Spleen (tissue), 13 donors: ENCODE measurements around the gene GTF3C5. TPM values are rescaled to one million over a fixed set of nuclear protein-coding genes. Genes with fewer than 3 reads are reported as not detected.

ENCODE experiments used
- DNase-seq: peaks from one replicate; pipeline ENCODE4 v3.0.0-alpha.2; 2020
- H3K27ac ChIP-seq, 8 donors: fragments of 200-600 bp; sonication (generic) in 7 of 8; 1 replicate in 4 of 8; 2 replicates in 4 of 8; pipeline versions ENCODE4 v1.5.0 to v1.8.0; 2016 to 2021; ENCODE audit warnings: inconsistent platforms in 4 of 8, mild to moderate bottlenecking in 4 of 8, moderate library complexity in 1 of 8
- H3K27me3 ChIP-seq, 7 donors: fragments of 200-600 bp; sonication (generic) in 6 of 7; replicated peaks in 1 of 7; 1 replicate in 4 of 7; 2 replicates in 3 of 7; pipeline versions ENCODE4 v1.5.0 to v1.8.0; 2016 to 2021; ENCODE audit warnings: inconsistent platforms in 3 of 7, mild to moderate bottlenecking in 1 of 7
- H3K36me3 ChIP-seq, 6 donors: fragments of 200-600 bp; sonication (generic) in 5 of 6; 1 replicate in 4 of 6; 2 replicates in 2 of 6; pipeline versions ENCODE4 v1.5.0 to v1.8.0; 2016 to 2021; ENCODE audit warnings: inconsistent platforms in 2 of 6
- H3K4me1 ChIP-seq, 6 donors: fragments of 200-600 bp; sonication (generic) in 5 of 6; 1 replicate in 3 of 6; 2 replicates in 3 of 6; pipeline versions ENCODE4 v1.5.0 to v1.8.0; 2016 to 2021; ENCODE audit warnings: inconsistent platforms in 3 of 6
- H3K4me3 ChIP-seq, 8 donors: fragments of 200-600 bp; sonication (generic) in 7 of 8; 1 replicate in 4 of 8; 2 replicates in 4 of 8; pipeline versions ENCODE4 v1.5.0 to v1.8.0; 2016 to 2021; ENCODE audit warnings: inconsistent platforms in 4 of 8, mild to moderate bottlenecking in 4 of 8, moderate library complexity in 2 of 8
- H3K9me3 ChIP-seq, 8 donors: fragments of 200-600 bp; sonication (generic) in 7 of 8; 1 replicate in 4 of 8; 2 replicates in 4 of 8; pipeline versions ENCODE4 v1.5.0 to v1.8.0; 2016 to 2021; ENCODE audit warnings: inconsistent platforms in 4 of 8
- CTCF ChIP-seq, 11 experiments: fragments of 200-600 bp in 7 of 11; fragments of 450-650 bp in 4 of 11; sonication (generic) in 4 of 11; IDR thresholded peaks in 8 of 11; conservative IDR thresholded peaks in 3 of 11; 1 replicate in 7 of 11; 2 replicates in 4 of 11; pipeline versions ENCODE4 v1.4.0 to v1.8.0; 2016 to 2021; ENCODE audit warnings: antibody characterized with exemption in 11 of 11, inconsistent platforms in 4 of 11, mild to moderate bottlenecking in 1 of 11
- POLR2A ChIP-seq, 3 donors: fragments of 450-650 bp; IDR thresholded peaks; one replicate each; pipeline ENCODE4 v1.5.1; 2017; ENCODE audit warnings: antibody characterized with exemption in 3 of 3, mild to moderate bottlenecking in 1 of 3
- POLR2AphosphoS5 ChIP-seq, 3 donors: sonication (generic); formaldehyde crosslinking; IDR thresholded peaks; one replicate each; pipeline ENCODE4 v1.5.1; 2017; ENCODE audit warnings: antibody characterized with exemption in 3 of 3
- WGBS, 5 donors: extraction: QIAGEN DNeasy Blood & Tissue Kit in 3 of 5; methylation state at CpG; one replicate each; pipeline versions ENCODE4 v1.1.5 to v1.1.7; 2013 to 2018; 5-methylcytosine and 5-hydroxymethylcytosine counted together
- intact Hi-C: fragments of 100-400 bp; cut with DNase I; formaldehyde crosslinking; loops from one replicate; pipeline ENCODE4 v1.15.0; 2023; ENCODE audit warnings: low total_unique reads
- long read RNA-seq, 2 donors: transcript quantifications; one replicate each; lab custom pipeline, GENCODE V29; 2026
- polyA plus RNA-seq, 3 donors: library from polyadenylated mRNA; stranded (reverse); fragments of 200-250 nt; gene quantifications; one replicate each; pipeline ENCODE4 v1.2.1, GENCODE V29; 2013
- total RNA-seq, 7 donors: library from RNA; depleted of rRNA in 3 of 7; stranded (reverse); fragments of >200 nt in 3 of 7; fragmentation: NEBNext Ultra II Directional in 4 of 7; extraction: Animal tissue kit (Norgen Biotek cat#: 25700) in 4 of 7; gene quantifications; one replicate each; pipeline versions ENCODE4 v1.1.0 to v1.2.1, GENCODE V29; 2016 to 2021
- donor health status: healthy with polysubstance abuse.
- donor health status: DM: no; HTN: no; CAD: no; lungs with moderate emphysema.
- donor health status: DM: no; HTN: no; CAD: no.
- donor health status: Bipolar disorder and iron deficiency.
- donor health status: healthy.
- donor health status: DM: no; HTN: no; CAD: no.
- donor health status: DM: yes; HTN: yes; CAD: no.

GTF3C5 gene
- total RNA-seq: 10 to 100 TPM; 40.5 to 64.4 (median 47.6) TPM
- 10 to 100 TPM; 34.9 to 52.5 (median 44.4) TPM for polyA plus RNA-seq
- long read RNA-seq, donor 1, transcript GTF3C5-202 (11 exons, 2,406 nt): major isoform, 9 of 11 reads
- long read RNA-seq, donor 1, partial matches to known transcripts: 0 of 11 reads
- long read RNA-seq, donor 1, other reads (novel, unspliced or antisense): 0 of 11 reads
- long read RNA-seq, donor 2, transcript GTF3C5-202 (11 exons, 2,406 nt): major isoform, 5 of 7 reads
- long read RNA-seq, donor 2, partial matches to known transcripts: 0 of 7 reads
- long read RNA-seq, donor 2, other reads (novel, unspliced or antisense): 0 of 7 reads

GRCh38 chr9:133030317-133031129, at the start of gene GTF3C5:
Gene GTF3C5, plus strand, starts transcription at chr9:133030997. Its CDS starts 15 bp downstream, at chr9:133031012.
- WGBS, 5 donors: 0 to 1% (median 0%) methylated on average over 28 to 63 of the region's 63 CpGs
- intact Hi-C loops: no loop called here
- TF ChIP-seq POLR2A (IDR thresholded peaks at IDR 0.05) (peak in 1 of 3 donors; percentile 63), POLR2AphosphoS5 (IDR thresholded peaks at IDR 0.05) (peak; percentile 82 to 86 (median 86)), CTCF (IDR thresholded peaks at IDR 0.05 in 8 of 11, conservative IDR thresholded peaks at IDR 0.05 in 3 of 11) (peak in 8 of 11 experiments; percentile 9 to 39 (median 24))

GRCh38 chr9:132982458-132982857, 48.3 kb upstream of the GTF3C5 start:
- Histone ChIP-seq H3K4me3 (no peak overlapping the region), H3K4me1 (peaks cover 4 to 55% (median 40%) of the 10 kb centered on the region in 6 donors), H3K27me3 (peaks cover 0 to 97% (median 21%) of the 10 kb centered on the region in 7 donors), H3K27ac (no peak overlapping the region), H3K9me3 (no peaks in the 10 kb centered on the region), H3K36me3 (no peaks in the 10 kb centered on the region)
- no peak for TF ChIP-seq POLR2A (IDR thresholded peaks at IDR 0.05)
- TF ChIP-seq POLR2AphosphoS5 (IDR thresholded peaks at IDR 0.05): no peak
- TF ChIP-seq CTCF (IDR thresholded peaks at IDR 0.05 in 8 of 11, conservative IDR thresholded peaks at IDR 0.05 in 3 of 11): no peak
- WGBS, 5 donors: 26 to 35% (median 32%) methylated on average over 8 of the region's 8 CpGs
- no peak for DNase-seq
- intact Hi-C loops: loop anchor here (10.0 kb wide), 1 partner anchor 62 kb away; no protein-coding TSS in a partner anchor

More at GRCh38 chr9:133030317-133031129, at the start of gene GTF3C5:
- Histone ChIP-seq H3K4me3 (peak within 1 kb of the TSS; percentile 71 to 100 (median 86)), H3K4me1 (peaks cover 19 to 66% (median 49%) of the 10 kb centered on the region in 6 donors), H3K27ac (peak within 1 kb of the TSS; percentile 89 to 96 (median 92)), H3K9me3 (no peaks in the 10 kb centered on the region), H3K36me3 (peaks cover 0 to 18% (median 3%) of the 10 kb centered on the region in 6 donors), H3K27me3 (no peaks in the 10 kb centered on the region)
- peak; percentile 95 for DNase-seq

GRCh38 chr9:132983491-132984201, 47.2 kb upstream of the GTF3C5 start:
- intact Hi-C loops: loop anchor here (10.0 kb wide), 1 partner anchor 61 kb away; no protein-coding TSS in a partner anchor
- H3K9me3 ChIP-seq: no peaks in the 10 kb centered on the region
- TF ChIP-seq POLR2A (IDR thresholded peaks at IDR 0.05) (no peak), POLR2AphosphoS5 (IDR thresholded peaks at IDR 0.05) (no peak), CTCF (IDR thresholded peaks at IDR 0.05 in 8 of 11, conservative IDR thresholded peaks at IDR 0.05 in 3 of 11) (no peak)
- H3K27ac ChIP-seq: peak overlapping the region in 4 of 8 donors; percentile 14 to 58 (median 32)
- no peak for DNase-seq
- WGBS, 5 donors: 54 to 70% (median 57%) methylated on average over 11 of the region's 11 CpGs
- peaks cover 0 to 91% (median 18%) of the 10 kb centered on the region in 7 donors for H3K27me3 ChIP-seq
- H3K4me1 ChIP-seq: peaks cover 3 to 43% (median 28%) of the 10 kb centered on the region in 6 donors
- no peaks in the 10 kb centered on the region for H3K36me3 ChIP-seq
- no peak overlapping the region for H3K4me3 ChIP-seq
